ENCODE measurements around the gene NR5A1. TPM values are rescaled to one million over a fixed set of nuclear protein-coding genes. Genes with fewer than 3 reads are reported as not detected.

The NR5A1 gene
- total and polyA plus RNA-seq, 11 donors: 0.04 to 0.14 TPM; not detected in 9

DNA sequence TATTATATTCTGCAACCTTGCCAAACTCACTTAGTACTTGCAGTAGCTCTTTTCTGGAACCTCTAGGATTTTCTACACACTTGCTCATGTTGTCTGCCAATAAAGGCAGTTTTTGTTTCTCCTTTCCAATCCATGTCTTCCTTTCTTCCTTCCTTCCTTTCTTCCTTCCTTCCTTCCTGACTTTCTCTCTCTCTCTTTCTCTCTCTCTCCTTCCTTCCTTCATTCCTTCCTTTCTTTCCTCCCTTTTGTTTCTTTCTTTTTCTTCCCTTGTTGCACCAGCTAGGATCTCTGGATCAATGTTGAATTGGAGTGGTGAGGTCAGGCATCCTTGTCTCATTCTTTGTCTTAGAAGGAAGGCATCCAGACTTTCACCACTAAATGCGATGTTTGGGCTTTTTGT, 44.5 kb downstream of the NR5A1 start:
- Histone ChIP-seq H3K27me3 (peaks cover 0 to 9% (median 0%) of the 10 kb centered on the region in 9 donors), H3K9me3 (peaks cover 0 to 14% (median 0%) of the 10 kb centered on the region in 12 donors), H3K27ac (no peak overlapping the region), H3K4me1 (no peaks in the 10 kb centered on the region), H3K36me3 (no peaks in the 10 kb centered on the region), H3K4me3 (no peak overlapping the region)
- TF ChIP-seq POLR2A (IDR thresholded peaks at IDR 0.05): no peak
- TF ChIP-seq, protein P1, sequence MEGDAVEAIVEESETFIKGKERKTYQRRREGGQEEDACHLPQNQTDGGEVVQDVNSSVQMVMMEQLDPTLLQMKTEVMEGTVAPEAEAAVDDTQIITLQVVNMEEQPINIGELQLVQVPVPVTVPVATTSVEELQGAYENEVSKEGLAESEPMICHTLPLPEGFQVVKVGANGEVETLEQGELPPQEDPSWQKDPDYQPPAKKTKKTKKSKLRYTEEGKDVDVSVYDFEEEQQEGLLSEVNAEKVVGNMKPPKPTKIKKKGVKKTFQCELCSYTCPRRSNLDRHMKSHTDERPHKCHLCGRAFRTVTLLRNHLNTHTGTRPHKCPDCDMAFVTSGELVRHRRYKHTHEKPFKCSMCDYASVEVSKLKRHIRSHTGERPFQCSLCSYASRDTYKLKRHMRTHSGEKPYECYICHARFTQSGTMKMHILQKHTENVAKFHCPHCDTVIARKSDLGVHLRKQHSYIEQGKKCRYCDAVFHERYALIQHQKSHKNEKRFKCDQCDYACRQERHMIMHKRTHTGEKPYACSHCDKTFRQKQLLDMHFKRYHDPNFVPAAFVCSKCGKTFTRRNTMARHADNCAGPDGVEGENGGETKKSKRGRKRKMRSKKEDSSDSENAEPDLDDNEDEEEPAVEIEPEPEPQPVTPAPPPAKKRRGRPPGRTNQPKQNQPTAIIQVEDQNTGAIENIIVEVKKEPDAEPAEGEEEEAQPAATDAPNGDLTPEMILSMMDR (IDR thresholded peaks at IDR 0.05): no peak
- intact Hi-C loops (cut with DNase I): no loop called here
- ATAC-seq (no peak), DNase-seq (no peak)
- WGBS, 4 donors: 84 to 94% (median 89%) methylated on average over 1 of the region's 1 CpG

DNA sequence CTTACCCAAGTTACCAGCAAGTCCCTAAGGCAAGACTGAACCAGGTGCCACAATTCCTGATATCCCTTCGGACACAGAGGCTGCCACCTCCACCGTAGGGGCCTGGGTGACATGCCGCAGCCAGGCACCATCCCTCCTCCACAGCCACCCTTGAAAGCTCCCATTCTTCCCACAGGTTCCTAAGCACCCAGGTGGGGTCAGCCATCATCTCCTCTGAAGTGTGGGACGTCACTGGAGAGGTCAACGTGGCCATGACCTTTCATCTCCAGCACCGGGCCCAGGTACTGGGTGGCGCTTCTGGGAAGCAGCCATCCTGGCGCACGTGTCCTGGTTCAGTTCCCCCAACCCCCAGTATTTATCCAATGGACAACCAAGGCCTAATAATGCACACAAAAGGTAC, 48.8 kb downstream of the NR5A1 start:
- no peak for ATAC-seq
- TF ChIP-seq, protein P1 (IDR thresholded peaks at IDR 0.05): no peak
- TF ChIP-seq POLR2A (IDR thresholded peaks at IDR 0.05): no peak
- peaks cover 0 to 2% (median 0%) of the 10 kb centered on the region in 12 donors for H3K4me1 ChIP-seq
- H3K27ac ChIP-seq: no peak overlapping the region
- WGBS, 4 donors: 83 to 88% (median 86%) methylated on average over 9 of the region's 9 CpGs
- H3K36me3 ChIP-seq: no peaks in the 10 kb centered on the region
- no peak for DNase-seq
- peaks cover 0 to 12% (median 8%) of the 10 kb centered on the region in 9 donors for H3K27me3 ChIP-seq
- H3K9me3 ChIP-seq: peaks cover 0 to 11% (median 0%) of the 10 kb centered on the region in 12 donors
- intact Hi-C loops (cut with DNase I): no loop called here
- H3K4me3 ChIP-seq: no peak overlapping the region

DNA sequence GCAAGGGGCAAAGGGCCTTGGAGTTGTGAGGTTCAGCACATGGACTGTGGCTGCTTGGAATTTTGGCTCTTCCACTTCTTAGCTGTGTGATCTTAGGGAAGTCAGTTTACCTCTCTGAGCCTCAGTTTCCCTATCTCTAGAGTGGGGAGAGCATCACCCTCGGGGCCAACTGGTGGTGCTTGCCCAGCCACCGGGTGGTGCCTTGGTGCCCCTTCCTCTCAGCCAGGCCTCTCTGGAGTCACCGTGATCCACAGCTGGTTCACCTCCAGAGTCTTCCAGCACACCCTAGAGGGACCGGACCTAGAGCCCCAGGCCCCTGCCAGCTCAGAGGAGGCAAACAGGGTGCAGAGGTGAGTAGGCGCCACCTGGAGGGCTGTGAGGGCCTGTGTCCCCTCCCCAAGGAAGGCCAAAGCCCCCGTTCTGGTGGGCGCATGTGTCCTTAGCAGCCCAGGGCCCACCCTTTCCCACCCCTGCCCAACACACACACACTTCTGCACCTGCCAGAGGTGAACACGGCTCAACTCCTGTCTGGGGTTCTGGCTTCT, 49.2 kb downstream of the NR5A1 start:
- peaks cover 0 to 15% (median 11%) of the 10 kb centered on the region in 9 donors for H3K27me3 ChIP-seq
- H3K4me1 ChIP-seq: peaks cover 0 to 7% (median 0%) of the 10 kb centered on the region in 12 donors
- WGBS, 4 donors: 76 to 82% (median 78%) methylated on average over 8 of the region's 8 CpGs
- ATAC-seq (no peak), DNase-seq (no peak)
- H3K27ac ChIP-seq: no peak overlapping the region
- H3K36me3 ChIP-seq: no peaks in the 10 kb centered on the region
- intact Hi-C loops (cut with DNase I): no loop called here
- TF ChIP-seq, protein P1 (IDR thresholded peaks at IDR 0.05): no peak
- no peak for TF ChIP-seq POLR2A (IDR thresholded peaks at IDR 0.05)
- peaks cover 0 to 10% (median 0%) of the 10 kb centered on the region in 12 donors for H3K9me3 ChIP-seq
- H3K4me3 ChIP-seq: no peak overlapping the region

DNA sequence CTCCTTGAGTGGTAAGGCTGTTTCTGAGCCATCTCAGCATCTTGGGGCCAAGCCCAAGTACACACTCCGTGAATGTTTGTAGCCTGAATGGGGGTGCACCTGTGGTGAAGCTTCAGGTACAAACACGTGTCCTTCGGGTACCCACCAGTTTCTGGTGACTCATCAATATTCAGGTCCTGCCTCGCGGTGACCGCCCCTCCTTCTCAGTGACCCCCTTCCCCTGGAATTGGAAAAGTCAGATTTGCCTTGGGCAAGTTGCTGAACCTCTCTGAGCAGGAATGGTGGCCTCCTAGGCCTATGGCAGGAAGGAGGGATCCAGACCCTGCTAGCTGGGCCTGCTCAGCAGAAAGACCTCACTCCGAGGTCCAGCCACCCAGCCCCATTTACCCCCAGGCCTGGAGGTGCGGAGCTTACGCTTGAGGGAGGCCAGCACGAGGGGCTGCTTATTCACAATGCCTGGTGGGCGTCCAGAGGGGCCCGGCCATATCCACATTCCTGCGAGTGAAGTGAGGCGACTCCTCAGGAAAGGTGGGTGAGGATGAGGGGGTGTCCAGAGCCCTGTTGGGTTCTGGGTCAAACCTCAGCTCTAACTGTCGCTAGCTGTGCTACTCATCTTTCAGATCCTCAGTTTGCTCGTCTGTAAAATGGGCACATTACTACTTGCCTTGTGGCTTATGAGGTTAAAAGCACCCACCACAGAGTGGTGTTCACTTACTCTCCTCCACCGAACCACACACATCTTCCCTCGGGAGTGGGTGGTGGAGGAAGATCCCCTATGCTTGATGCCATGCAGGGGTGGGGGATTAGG, 49.9 kb downstream of the NR5A1 start:
- 84 to 92% (median 88%) methylated on average over 14 to 18 of the region's 18 CpGs for whole genome bisulfite sequencing, 4 donors
- DNase-seq (no peak), ATAC-seq (no peak)
- intact Hi-C loops (cut with DNase I): no loop called here
- H3K4me1 ChIP-seq: peaks cover 0 to 9% (median 0%) of the 10 kb centered on the region in 12 donors
- H3K9me3 ChIP-seq: peaks cover 0 to 10% (median 0%) of the 10 kb centered on the region in 12 donors
- H3K27ac ChIP-seq: no peak overlapping the region
- H3K4me3 ChIP-seq: no peak overlapping the region
- no peak for TF ChIP-seq POLR2A (IDR thresholded peaks at IDR 0.05)
- TF ChIP-seq, protein P1 (IDR thresholded peaks at IDR 0.05): no peak
- no peaks in the 10 kb centered on the region for H3K36me3 ChIP-seq
- peaks cover 6 to 20% (median 17%) of the 10 kb centered on the region in 9 donors for H3K27me3 ChIP-seq

Data from heart left ventricle (tissue), 16 donors.